NCI-H2029 (cell line): ENCODE results near the gene TNS1.
A peak's percentile ranks its signal among the peaks of the same experiment; 100 is the strongest.
"Not testable (repeated sequence)": the region's sequence is repeated elsewhere in the genome, so short reads cannot be mapped to it uniquely, and the experiment has no call there.

Experiments used
- DNase-seq: peaks from one replicate; lab custom pipeline; 2025; lab: John Stamatoyannopoulos, UW

TNS1 gene

DNA sequence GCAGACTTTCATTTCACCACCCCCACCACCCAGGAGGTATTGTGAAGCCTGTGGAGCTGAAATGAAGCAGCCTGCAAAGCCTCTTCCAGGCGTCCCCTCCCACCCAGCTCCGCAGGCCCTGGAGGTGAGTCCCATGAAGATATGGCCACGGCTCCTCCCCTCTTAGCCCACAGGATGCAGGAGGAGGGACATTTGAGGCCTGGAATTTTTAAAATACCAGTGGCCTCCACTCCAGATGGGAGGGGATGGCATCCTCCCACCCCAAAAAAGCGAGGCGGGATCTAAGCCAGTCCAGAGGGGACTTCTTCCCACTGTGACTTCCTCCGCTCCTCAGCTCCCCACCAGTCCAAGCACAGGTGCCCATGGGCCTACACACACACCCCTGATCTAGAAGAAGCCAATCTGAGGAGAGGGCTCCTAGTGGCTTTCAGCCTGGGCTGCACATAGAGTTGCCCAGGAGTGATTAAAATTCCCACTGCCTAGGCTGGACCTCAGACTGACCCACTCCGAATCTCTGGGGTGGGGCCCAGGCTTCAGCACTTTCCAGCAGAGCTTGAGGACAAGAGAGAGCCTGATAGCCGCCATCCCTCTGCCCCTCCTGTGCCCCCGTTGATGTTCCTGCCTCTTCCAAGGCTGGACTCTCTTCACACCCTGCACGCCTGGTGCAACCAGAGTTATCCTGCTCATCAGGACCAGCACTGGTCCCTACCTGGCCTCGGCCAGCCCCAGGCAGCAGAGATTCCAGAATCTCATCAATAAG is 206.9 kb downstream of the TNS1 start:
- DNase-seq, result no peak

DNA sequence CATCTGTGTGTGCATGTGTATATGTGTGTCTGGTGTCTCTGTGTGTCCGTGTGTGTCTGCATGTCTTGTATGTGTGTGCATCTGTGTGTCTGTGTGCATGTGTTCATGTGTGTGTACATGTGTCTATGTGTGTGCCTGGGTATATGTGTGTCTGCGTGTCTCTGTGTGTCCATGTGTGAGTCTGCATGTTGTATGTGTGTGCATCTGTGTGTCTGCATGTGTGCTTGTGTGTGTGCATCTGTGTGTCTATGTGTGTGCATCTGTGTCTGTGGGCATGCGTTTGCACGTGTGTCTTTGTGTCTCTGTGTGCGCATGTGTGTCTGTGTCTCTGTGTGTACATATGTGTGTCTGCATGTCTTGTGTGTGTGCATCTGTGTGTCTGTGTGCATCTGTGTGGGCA is 207.7 kb downstream of the TNS1 start:
- DNase-seq, result no peak

GRCh38 chr2:217794133-217794986 is 208.4 kb downstream of the TNS1 start:
- DNase-seq, result no peak

DNA sequence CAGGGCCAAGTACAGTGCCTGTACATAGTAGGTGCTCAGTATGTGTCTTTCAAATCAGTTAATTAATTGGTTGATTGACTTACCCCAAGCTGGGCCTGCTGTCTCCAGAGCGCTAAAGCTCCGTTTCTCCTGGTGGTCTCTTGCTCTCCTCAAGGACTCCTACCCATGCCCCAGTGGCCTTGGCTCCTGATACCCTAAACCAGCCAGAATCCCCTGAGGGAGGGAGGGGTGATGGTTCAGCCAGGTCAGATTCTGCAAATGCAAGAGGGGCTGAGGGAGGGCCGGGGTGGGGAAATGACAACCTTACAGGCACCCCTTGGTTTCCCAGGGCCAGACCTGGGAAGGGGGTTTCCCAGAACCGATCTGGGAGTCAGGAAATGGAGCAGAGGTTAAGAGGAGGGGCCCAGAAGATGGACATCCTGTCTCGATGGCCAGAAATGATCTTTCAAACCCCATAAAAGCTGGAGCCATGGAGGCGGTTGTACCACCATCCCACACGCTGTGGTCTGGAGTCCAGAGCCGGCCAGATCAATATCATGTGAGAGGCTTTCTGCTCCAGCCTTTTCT is 209.1 kb downstream of the TNS1 start:
- DNase-seq, result no peak

- no peak for DNase-seq
Observed at GRCh38 chr2:217792626-217793527, 209.9 kb downstream of the TNS1 start.

- DNase-seq, result no peak
Observed at GRCh38 chr2:217791551-217791950, 211.2 kb downstream of the TNS1 start.

DNA sequence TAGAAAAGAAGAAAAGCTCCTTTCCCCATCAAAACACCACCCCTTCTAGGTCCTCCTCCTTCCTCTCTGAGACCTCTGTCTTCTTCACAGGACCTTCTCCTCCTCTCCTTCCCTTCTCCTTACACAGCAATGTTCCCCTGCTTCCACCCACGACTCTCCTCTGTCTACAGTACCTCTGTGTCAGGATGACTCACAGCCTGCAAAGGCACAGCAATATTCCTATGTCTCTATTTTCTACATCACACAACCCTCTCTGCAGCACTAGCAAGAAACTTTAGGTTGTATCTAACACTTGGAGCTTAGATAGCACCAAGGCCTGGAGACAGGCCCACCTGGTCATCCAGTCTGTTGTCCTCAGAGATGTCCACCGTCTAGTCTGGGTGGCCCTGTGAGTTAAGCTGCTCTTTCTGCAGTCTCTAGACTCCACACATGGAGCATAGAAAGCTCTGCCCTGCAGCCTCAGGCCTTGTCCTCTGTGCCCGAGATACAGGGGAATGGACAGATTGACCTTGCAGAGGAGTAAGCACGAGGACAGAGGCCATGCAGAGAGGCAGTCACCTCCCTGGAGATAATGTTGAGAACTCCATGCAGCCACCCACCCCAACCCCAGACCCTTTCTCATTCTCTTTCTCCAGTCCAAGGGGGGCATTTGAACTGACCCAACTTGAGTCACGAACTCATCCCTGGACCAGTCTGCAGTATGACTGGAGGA is 212.0 kb downstream of the TNS1 start:
- no peak for DNase-seq

DNA sequence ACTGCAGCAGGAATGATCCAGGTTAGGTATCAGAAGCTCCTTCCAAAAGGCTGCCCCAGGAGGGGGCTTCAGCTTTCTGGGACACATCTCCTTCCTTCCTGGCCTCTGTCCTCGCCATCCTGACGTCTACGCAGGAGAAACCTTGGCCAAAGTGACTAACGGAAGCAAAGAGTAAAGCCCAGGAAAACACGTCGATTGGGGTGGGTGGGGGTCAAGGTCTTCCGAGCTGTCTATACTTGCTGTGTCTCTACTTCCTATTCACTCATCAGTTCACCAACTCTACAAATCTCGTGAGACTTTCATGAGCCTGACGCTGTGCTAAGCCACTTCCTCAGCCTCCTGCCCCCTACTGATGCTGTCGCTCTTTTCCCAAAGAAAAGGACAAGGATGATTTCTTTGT is 212.6 kb downstream of the TNS1 start:
- DNase-seq, result no peak

DNA sequence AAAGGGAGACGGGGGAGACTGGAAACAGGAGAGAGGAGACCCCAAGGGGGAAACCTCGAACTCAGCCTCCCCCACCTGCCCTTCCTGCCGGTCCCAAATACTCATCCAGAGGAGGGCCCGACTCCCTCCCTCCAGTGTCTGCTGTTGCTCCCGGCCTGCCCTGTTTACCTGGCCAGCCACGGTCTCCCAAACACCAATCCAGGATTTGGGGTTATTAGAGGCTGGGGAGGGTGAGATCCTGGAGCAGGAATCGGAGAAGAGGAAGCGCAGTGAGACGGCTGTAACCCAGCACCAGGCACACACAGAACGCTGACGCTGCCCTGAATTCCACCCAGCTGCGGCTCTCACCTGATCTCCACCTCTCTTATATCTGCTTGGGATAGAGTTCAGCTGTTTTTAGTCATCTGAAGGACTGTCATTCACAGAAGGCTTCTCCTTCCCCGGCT is 213.0 kb downstream of the TNS1 start:
- no peak for DNase-seq

DNA sequence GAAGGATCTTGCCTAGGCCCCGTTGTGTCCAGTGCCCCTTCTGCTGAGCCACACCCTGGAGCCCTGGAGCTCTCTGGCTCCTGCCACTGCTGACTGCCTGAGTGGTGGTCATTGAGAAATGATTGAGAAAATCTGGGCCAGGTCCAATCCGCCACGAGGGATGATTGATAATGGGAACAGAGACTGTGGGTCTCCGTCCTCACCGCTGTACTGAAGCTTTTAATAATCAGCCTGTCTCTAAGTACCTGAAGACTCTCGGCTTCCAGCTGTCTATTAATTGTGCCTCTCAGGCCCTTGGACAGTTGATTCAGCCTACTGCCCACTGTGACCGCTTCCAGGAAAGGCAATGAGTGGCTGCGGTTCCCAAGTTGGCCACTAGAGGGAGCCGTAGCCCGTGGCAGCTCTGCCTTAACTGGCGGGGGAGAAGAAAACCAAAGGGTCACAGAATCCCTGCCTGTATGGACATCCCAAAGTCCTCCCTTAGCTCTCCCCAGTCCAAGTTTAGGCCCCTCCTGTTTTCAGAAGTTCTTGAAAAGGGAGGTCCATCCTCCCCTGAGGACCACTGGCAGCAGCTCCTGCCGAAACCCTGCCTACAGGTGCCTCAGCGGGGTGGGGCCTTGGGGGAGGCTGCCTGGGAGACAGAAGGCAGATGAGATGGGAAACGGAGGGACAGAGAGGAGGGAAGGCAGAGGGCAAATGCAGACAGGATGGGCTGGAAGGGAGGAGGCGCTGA is 213.6 kb downstream of the TNS1 start:
- peak; percentile 31 for DNase-seq

- DNase-seq, result no peak
Observed at GRCh38 chr2:217788669-217789002, 214.2 kb downstream of the TNS1 start.

DNA sequence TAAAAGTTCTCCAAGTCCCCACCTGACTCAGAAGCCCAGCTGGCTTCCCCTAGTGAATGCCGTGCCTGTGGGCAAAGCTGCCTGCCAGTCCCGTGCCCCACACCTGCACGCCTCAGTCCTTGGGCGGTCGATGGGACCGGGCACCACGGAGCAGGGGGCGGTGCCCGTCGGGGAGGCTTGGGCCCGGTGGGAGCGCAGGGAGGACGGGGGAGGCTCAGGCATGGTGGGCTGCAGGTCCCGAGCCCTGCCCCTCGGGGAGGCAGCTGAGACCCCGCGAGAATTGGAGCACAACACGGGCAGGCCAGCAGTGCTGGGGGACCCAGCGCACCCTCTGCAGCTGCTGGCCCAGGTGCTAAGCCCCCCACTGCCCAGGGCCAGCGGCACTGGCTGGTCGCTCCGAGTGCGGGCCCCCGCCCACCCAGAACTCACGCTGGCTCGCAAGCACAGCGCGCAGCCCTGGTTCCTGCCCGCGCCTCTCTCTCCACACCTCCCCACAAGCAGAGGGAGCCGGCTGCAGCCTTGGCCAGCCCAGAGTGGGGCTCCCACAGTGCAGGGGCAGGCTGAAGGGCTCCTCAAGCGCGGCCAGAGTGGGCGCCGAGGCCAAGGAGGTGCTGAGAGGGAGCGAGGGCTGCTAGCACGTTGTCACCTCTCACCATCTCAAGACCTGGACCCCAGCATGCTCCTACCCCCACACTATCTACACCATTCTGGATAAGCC is 215.5 kb downstream of the TNS1 start:
- DNase-seq, result no peak

GRCh38 chr2:217786560-217786959 is 216.2 kb downstream of the TNS1 start:
- DNase-seq, result not testable (repeated sequence)

- DNase-seq, result peak; percentile 12
Observed at GRCh38 chr2:217785544-217786045, 217.2 kb downstream of the TNS1 start.

- no peak for DNase-seq
Observed at GRCh38 chr2:217784996-217785543, 217.7 kb downstream of the TNS1 start.

DNA sequence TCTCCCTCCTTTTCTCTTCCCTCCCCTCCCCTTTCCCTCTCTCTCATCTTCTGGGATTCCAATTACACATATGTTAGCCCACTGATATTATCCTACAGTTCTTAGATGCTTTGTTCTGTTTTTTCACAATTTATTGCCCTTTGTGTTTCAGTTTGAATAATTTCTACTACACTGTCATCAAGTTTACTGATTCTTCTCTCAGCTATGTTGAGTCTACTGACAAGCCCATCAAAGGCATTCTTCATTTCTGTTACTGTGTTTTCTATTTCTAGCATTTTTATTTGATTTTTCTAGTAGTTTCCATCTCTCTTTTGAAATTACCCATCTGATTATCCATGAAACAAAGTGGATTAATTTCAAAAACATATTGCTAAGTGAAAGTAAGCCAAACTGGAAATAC is 219.6 kb downstream of the TNS1 start:
- no peak for DNase-seq

DNA sequence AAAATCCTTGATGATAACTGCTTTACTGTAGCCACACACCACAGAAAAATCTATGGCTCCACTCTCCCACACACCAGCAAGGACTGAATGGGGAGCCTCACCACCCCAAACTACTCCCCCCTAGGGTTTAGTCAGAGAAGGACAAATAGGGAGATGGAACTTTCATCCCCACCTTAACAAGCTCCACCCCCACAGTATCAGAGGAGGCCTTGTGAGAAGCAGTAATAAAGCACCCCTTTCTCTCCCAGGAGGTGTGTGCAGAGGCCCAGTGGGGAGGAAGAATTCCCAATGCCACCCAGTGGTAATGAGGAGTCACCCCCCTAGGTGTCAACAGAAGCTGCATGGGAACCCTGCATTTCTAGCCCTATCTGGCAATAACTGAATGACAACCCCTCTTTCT is 224.9 kb downstream of the TNS1 start:
- DNase-seq, result no peak

DNA sequence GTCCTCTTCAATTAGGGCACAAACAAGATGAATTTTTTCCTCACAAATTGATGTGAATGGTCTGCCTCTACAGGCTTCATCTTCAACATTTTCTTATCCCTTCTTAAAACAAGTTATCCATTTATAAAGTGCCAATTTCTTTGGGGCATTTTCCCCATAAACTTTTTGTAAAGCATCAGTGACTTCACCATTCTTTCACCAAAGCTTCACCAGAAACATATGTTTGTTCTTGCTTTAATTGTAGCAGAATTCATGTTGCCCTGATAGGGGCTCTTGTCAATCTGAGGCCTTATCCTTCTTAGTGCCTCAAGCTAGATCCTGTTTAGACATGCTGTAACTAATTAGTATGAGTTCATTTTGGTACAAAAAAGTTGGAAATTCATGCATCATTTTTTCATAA is 226.2 kb downstream of the TNS1 start:
- no peak for DNase-seq

- DNase-seq, result no peak
Observed at GRCh38 chr2:217775920-217776503, 226.8 kb downstream of the TNS1 start.
